GM15510 (cell line): ENCODE data around the gene DBP.

Source experiments
- POLR2A ChIP-seq: IDR thresholded peaks from 3 replicates; pipeline ENCODE4 v1.6.1; 2011; ENCODE audit warnings: borderline replicate concordance; ENCODE audit not compliant: insufficient read length; ENCODE audit errors: extremely low read depth

Gene DBP

DNA sequence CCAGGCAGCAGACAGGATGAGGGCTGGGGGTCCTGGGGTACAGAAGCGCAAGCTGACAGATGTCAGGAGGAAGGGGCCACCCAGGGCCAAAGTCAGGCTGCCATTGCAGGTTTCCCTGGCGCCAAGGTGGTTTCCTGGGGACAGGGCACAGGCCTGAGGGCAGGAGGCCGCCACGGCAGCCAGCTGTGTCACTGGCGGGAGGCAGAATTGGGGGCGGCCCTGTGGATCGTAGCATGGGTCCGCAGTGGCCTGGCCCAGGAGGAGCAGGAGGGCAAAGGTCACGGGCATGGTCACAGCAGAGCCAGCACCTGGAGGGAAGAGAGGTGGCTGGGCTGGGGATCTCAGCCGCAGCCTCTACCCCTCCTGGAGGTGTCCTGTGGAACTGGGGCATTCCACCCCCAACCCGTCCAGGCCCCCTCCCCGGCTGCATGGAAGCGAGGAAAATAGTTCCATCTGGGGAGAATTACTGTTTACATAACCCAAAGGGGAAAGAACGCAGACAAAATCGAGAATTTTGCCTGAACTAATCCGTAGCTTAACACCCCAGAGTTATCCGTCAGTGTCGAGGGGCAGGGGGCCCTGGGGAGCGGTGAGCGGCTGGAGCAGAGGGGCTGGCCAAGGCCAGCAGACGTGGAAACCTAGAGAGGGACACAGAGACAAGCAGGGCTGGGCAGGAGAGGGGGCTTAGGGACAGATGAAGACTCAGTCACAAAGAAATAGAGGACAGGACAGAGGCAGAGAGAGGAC is 33.7 kb upstream of the DBP start:
- TF ChIP-seq POLR2A, result no peak

- no peak for TF ChIP-seq POLR2A
These were observed 32.9 kb upstream of the DBP start for GRCh38 chr19:48669903-48670668.

- no peak for TF ChIP-seq POLR2A
These were observed 31.6 kb upstream of the DBP start for GRCh38 chr19:48668761-48669160.

GRCh38 chr19:48668332-48668731 is 31.2 kb upstream of the DBP start:
- no peak for TF ChIP-seq POLR2A

DNA sequence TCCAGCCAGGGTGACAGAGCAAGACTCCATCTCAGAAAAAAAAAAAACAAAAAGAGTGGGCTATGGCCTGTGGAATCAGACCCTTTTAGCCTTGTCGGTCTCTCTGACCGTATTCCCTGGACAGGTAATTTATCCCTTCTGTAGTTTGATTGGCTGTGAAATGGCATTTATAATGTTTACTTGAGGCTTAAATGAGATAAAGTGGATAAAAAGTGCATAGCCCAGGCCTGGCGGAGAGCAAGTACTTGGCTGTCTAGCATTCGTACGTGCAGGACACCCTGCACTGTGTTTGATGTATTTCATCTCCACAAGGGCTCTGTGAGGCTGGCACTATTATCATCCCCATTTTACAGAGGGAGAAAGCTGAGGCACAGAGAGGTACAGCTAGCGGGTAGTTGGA is 28.6 kb upstream of the DBP start:
- TF ChIP-seq POLR2A, result no peak

DNA sequence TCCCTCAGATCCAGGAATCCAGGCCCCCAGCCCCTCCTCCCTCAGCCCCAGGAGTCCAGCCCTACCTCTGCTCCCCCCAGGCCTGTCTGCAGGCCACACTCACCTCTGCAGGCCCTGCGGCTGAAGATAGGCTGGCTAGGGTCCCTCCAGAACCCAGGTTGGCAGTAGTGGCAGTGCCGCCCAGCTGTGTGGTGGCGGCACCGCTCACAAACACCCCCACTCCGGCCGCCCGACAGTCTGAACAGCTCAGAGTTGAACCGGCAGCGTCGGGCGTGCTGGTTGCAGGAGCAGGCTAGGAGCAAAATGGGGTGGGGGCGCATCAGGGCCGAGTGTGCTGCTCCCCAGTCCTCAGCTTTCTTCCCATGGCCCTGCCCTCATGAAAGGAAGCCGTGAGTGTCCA is 27.3 kb upstream of the DBP start:
- TF ChIP-seq POLR2A, result no peak

DNA sequence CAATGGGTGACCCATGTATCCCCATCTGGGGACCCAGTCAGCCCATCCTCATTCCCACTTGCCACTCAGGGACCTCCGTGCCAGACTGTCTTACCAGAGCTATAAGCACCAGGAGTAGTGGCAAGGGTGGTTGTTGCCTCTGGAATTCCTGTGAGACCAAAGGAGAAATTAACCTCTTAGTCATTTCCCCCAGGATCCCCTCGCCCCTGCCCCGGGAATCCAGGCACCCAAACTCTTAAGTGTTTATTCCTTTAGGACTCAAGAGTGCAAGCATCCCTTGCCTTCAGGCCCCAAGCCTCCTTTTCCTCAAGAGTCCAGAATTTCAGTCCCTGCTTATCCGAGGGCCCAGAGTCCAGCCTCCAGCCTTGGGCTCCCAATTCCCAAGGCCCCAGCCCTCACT is 26.5 kb upstream of the DBP start:
- TF ChIP-seq POLR2A, result no peak

GRCh38 chr19:48661711-48662090 is 24.5 kb upstream of the DBP start:
- TF ChIP-seq POLR2A, result no peak

- no peak for TF ChIP-seq POLR2A
These were observed 23.9 kb upstream of the DBP start for GRCh38 chr19:48660852-48661710.

GRCh38 chr19:48659768-48660167 is 22.6 kb upstream of the DBP start:
- no peak for TF ChIP-seq POLR2A

- TF ChIP-seq POLR2A, result no peak
These were observed 21.3 kb upstream of the DBP start for GRCh38 chr19:48658483-48658882.

GRCh38 chr19:48656840-48657474 is 19.8 kb upstream of the DBP start:
- no peak for TF ChIP-seq POLR2A

- TF ChIP-seq POLR2A, result no peak
These were observed 17.3 kb upstream of the DBP start for GRCh38 chr19:48654299-48655059.

DNA sequence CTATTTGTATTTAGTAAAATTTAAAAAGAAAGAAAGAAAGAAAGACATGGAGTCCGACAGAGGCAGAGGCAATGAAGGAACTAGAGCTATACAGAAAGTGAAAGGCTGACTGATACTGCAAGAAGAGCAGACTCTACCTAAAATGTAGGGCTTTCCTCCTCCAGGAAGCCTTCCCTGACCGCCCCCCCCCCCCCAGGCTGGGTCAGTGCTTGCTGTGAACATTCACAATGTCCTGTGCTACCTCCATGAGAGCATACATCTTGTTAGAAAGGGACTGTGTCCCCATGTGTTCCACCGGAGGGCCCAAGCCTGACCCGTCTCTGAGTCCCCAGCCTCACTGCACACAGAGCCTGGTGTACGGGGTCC is 14.5 kb upstream of the DBP start:
- TF ChIP-seq POLR2A, result no peak
